Fibroblast of skin of left quadriceps (primary cell): ENCODE data around the gene KRTAP5-10.
"Not testable (repeated sequence)": the region's sequence is repeated elsewhere in the genome, so short reads cannot be mapped to it uniquely, and the experiment has no call there.

ENCODE experiments used
- DNase-seq, 2 experiments: peaks; one replicate each; pipeline ENCODE4 v3.0.0-alpha.2; 2013; ENCODE audit warnings: low read depth in 2 of 2

KRTAP5-10 gene

DNA sequence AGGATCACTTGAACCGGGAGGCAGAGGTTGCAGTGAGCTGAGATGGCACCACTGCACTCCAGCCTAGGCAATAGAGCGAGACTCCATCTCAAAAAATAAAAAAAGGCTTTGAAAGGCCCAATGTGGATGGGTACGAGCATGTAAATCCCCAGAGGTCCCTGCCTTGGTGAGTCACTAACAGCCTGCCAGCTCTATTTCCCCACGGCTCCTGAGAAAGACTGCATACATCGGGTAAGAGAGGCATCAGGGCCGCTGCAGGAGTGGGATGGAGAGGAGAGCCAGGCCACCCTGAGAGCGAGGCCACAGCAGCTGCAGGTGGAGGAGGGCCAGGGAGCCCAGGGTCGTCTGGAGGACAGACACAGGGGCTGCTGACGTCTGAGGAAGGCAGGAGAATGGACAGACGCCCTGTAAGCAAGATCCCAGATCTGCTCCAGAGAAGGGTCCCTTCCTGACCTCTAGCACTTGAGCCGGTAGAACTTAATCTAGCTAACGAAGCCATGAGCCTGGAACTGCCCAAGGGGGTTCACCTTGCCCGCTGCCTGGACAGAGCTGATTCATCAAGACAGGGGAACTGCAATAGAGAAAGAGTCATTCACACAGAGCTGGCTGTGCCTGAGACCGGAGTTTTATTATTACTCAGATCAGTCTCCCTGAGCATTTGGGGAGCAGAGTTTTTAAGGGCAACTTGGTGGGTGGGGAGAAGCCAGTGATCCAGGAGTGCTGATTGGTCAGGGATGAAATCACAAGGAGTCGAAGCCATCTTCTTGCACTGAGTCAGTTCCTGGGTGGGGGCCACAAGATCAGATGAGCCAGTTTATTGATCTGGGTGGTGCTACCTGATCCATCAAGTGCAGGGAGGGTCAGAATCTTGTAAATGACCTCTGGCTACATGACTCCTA is 22.2 kb upstream of the KRTAP5-10 start:
- DNase-seq, result no peak

DNA sequence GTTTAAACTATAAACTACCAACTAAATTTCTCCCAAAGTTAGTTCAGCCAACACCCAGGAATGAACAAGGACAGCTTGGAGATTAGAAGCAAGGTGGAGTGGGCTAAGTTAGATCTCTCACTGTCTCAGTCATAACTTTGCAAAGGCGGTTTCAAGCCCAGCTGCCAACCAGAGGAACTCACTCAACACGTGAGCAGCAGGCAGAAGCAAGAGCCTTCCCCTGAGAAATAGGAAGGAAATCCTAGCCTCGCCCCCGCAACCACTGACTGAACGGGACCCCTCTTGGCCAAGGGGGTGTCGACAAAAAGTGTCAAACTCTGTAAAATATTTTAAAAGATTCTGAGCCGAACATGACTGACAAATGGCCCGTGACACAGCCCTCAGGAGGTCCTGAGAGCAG is 21.5 kb upstream of the KRTAP5-10 start:
- no peak for DNase-seq

DNA sequence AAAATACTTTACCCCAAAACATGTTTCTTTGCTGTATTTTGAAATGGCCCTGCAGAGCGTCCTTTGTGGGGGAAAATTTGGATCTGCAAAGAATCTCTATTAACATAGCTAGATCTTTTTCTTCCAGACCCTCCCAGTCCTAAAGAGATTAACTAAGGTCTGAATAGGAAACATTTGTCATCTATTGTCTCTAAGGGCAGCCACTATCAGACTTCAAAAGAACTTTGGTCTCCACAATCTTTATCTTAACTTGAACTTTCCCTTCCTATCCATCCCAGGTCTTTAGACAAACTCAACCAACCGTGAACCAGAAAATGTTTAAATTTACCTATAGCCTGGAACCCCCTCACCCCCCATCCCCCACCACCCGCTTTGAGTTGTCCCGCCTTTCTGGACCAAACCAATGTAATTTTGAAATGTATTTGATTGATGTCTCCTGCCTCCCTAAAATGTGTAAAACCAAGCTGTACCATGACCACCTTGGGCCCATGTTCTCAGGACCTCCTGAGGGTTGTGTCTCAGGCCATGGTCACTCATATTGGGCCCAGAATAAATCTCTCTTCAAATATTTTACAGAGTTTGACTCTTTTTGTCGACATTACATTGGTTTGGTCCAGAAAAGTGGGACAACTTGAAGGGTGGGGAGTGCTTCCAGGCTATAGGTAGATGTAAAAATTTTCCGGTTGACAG is 20.7 kb upstream of the KRTAP5-10 start:
- DNase-seq, result no peak

DNA sequence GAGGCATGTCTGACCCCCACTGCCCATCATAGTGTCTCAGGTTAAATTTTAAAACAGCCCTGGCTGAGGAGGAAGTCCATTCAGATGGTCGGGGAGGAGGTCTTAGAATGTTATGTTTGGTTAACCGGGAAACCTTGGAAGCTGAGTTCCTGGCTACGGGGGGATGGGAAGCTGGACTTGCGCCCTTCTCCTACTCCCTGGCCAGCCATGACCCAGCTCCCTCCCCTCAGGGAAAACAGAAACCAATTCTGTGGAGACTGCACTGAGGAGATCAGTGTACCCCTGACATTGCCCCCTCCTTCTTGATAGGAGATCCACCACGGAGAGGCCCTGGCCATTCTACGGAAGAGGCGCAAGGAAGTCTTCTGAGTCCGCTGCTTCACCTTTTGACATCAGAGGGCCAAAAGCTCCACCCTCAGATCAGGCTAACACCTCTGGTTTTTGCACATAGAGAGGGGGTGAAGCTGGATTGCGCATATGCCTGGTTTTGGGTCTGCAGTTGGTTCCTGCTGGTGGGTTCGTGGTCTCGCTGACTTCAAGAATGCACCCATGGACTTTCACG is 19.9 kb upstream of the KRTAP5-10 start:
- no peak for DNase-seq

DNA sequence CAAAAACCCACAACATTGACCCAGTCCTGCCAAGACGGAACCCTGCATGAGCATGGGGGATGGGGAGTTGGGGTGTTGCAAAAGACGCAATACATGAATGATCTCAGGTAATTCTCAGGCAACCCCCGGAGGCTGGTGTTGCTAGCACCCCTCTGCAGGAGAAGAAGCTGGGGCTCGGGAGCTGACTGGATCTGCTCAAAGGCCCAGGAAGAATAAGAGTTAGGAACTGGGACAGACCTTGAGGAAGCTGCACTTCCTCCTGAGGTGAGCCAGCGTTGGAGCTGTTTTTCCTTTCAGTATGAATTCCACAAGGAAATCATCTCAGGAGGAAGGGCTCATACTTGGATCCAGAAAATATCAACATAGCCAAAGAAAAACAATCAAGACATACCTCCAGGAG is 17.2 kb upstream of the KRTAP5-10 start, which contains the start of gene KRTAP5-9:
Gene KRTAP5-9, plus strand, starts transcription at position 301 of the 400 bp plus-strand sequence. CDS start 238 bp downstream, outside the sequence.
- no peak for DNase-seq

DNA sequence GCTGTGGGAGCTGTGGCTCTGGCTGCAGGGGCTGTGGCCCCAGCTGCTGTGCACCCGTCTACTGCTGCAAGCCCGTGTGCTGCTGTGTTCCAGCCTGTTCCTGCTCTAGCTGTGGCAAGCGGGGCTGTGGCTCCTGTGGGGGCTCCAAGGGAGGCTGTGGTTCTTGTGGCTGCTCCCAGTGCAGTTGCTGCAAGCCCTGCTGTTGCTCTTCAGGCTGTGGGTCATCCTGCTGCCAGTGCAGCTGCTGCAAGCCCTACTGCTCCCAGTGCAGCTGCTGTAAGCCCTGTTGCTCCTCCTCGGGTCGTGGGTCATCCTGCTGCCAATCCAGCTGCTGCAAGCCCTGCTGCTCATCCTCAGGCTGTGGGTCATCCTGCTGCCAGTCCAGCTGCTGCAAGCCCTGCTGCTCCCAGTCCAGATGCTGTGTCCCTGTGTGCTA is 16.6 kb upstream of the KRTAP5-10 start:
- no peak for DNase-seq

DNA sequence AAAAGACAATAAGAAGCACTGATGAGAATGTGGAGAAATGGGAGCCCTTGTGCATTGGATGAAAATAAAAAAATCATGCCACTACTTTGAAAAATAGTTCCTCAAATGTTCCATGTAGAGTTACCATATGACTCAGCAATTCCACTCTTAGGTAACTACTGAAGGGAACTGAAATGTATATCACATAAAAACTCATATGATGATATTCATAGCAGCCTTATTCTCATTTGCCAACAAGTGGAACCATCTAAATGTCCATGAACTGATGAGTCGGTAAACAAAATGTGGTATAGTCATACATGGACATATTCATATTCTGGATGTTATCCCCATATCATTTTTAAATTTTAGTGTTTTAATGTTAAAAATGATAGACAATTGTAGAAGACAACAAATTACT is 13.7 kb upstream of the KRTAP5-10 start:
- no peak for DNase-seq

DNA sequence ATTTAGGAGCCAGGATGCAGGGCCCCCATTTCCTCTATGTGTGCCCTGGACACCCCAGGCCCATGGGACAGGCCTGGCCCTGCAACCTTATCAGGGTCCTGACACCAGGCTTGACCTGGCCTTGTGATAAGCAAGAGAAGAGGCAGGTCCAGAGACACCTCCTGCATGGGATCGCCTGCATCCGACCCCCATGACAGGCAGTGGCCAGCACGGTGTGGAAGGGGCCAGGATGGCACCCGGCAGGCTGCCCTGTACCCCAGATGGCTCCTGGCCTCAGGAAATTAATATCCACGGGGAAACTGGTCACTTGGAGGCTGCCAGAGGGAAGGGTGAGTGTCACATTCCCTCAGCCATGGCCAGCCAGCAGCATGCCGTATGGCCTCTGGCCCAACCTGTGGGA is 10.4 kb upstream of the KRTAP5-10 start:
- no peak for DNase-seq

DNA sequence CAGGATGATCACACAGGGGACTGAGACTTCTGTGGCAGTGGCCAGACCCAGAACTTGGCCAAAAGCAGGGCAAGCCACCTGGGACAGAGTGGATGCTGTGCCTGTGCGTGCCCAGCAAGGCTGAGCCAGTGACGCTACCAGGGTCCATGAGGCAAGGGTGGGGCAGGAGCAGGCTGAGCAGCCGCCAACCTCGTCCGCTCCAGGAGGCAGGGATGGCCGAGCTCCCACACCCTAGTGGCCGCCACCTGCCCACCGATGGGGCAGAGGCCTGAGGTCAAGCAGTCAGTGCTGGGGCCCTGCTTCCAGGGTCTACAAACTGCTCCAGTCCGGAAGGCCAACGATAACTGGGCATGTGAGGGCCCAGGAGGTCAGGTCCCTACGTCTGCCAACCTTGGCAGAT is 9.9 kb upstream of the KRTAP5-10 start:
- DNase-seq, result no peak

DNA sequence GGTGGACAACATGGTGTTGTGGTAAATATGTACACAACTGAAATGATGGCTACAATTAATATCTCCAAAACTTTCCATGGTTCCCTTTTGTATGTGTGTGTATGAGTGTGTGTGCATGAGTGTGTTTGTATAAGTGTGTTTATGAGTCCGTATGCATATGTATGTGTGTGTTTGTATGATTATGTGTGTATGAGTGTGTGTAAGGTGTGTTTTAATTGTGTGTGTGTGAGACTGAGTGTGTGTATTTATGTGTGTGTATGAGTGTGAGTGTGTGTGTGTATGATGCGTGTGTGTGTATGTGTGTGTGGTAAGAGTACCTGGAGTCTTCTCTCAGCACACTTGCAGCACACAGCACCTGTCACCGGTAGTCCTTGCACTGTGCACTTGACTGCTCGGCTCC is 9.3 kb upstream of the KRTAP5-10 start:
- no peak for DNase-seq

DNA sequence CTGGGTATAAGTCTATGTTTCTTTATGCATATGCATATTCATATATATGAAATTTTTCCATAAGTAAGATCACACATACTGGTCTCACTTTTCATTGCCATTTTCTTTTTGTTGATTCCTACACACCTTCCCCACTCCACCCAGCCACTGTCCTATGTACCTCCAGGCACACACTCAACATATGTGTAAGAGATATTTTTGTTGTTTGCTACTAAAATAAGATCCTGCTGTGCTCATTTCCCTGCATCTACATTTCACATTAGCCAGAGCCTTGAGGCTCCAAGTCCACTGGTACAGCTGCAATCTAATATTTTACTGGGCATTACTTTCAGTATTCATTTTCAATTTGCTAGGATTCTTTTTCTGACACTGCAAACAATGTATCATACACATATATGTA is 8.1 kb upstream of the KRTAP5-10 start:
- no peak for DNase-seq

DNA sequence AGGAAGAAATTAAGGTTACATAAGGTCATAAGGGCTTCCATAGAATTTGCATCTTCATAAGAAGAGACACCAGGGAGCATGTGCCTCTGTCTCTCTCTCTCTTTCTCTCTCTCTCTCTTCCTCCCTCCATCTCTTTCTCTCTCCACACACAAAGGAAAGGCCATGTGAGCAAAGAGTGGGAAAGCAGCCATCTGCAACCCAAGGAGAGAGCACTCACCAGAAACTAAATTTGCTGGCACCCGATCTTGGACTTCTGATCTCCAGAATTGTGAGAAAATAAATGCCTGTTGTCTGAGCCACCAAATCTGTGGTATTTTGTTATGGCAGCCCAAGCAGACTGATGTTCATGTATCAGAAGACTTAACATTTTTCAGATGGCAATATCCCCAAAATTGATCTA is 6.4 kb upstream of the KRTAP5-10 start:
- no peak for DNase-seq

DNA sequence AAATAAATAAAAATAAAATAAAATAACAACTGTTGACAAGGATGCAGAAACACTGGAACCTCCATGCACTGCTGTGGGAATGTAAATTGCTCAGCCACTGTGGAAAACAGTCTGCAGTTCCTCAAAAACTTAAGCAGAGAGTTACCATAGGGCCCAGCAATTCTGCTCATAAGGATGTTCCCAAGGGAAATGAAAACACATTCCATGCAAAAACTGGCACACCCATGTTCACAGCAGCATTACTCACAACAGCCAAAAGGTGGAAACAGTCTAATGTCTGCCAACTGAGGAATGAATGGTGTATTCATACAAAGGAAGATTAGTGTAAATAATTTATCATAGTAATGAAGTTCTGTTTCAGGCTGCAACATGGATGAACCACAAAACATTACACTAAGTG is 3.2 kb upstream of the KRTAP5-10 start:
- DNase-seq, result no peak

DNA sequence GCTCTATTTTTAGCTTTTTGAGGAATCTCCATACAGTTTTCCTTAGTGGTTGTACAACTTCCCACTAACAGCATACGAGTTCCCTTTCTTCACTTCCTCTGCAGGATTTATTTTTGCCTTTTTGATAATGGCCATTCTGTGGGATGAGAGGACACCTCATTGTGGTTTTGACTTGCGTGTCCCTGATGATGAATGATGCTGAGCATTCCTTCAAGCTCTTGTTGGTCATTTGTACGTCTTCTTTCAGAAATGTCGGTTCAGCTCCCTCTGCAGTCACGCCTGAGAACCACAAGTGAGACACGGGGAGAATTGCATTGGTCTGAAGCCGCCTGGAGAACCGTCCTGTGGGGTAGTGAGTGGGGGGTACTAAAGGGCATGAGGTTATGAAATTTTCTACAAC is 2.0 kb upstream of the KRTAP5-10 start:
- peak in 1 of 2 experiments; percentile 5 for DNase-seq

DNA sequence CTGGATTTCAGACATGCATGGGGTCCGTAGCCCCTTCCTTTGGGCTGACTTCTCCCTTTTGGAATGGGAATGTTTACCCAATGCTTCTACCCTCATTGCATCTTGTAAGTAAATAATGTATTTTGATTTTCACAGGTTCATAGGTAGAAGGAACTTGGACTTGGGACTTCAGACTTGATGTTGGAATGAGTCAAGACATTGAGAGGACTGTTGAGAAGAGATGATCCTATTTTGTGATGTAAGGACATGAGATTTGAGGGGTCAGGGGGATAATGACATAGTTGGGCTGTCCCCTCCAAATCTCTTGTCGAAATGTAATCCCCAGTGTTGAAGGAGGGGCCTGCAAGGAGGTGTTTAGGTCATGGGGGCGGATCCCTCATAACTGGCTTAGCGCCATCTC is 933 bp upstream of the KRTAP5-10 start:
- no peak for DNase-seq

DNA sequence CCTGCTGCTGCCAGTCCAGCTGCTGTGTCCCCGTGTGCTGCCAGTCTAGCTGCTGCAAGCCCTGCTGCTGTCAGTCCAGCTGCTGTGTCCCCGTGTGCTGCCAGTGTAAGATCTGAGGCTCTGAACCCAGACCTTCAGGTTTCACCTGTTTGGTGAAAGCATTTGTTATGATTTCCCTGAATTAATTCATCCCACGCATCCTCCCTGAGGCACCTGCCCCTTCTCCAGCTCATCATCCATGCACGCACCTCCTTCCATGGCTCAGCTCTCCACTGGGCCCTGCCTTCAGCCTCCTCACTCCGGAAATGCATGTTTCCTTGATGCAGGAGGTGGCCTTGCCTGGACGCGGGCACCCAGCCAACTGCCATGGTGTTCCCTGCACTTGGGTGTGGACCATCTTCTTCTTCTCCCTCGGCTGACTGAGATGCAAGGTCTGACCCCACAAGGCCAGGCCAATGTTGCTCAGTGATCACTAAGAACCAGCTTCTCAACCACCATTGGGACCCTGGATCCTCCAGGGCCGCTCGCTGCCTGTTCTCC is 788 bp downstream of the KRTAP5-10 start:
- no peak for DNase-seq

DNA sequence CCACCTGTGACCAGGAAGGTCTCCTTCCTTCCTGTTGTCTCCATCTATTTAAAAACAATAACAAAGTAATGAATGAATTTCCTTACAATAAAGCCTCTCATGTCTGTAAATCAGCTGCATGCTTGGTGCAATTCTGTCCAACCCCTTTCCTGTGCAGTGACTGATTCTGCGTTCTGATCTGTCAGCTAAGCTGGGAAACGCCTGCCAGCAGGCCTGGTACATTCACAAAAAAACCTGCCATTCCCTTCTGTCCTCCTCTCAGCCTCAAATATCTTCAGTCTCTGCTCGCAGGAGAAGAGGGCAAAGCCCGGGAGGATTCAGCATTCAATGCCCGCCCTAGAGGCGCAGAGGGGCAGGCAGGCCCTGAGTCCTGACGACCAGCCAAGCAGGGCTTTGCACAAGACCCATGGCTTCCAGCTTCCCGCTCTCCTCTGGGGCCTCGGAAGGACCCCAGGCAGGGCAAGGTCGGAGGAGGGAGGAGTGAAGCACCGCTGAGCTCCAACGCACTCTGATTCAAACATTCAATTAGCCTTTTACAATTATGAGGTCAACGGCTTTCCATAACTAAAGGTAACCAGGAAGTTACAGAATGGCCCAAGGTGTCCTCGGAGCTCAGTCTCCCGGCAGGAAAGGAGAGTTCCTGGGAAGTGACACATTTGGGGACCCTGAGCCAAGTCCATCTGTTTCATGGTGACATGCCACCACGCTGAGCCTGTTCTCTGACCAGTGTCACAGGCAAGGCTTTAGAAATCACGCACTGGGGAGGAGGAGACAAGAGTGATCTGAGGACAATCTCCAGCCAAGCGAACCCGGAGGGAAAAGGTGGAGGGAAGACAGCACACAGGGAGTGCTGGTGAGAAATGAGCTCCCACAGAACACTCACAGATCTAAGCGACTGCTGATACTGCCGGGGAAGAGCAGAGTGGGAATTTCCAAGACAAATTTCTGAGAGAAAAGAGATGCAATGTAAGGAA is 1.6 kb downstream of the KRTAP5-10 start:
- not testable (repeated sequence) for DNase-seq

DNA sequence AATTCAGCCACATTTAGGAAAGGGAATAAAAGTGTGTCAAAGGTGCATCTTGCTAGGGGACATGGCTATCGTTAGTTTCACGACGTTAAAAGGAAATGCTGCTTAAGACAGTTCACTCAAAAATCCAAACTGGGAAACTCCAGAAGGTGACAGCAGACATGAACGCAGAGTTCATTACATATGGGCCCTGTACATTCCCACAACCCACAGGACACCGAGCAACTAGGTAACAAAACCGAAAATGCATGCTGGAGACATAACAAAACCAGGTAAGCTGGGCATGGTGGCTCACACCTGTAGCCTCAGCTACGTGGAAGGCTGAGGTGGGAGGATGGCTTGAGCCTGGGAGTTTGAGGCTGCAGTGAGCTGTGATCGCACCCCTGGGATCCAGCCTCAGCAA is 2.3 kb downstream of the KRTAP5-10 start:
- not testable (repeated sequence) for DNase-seq

DNA sequence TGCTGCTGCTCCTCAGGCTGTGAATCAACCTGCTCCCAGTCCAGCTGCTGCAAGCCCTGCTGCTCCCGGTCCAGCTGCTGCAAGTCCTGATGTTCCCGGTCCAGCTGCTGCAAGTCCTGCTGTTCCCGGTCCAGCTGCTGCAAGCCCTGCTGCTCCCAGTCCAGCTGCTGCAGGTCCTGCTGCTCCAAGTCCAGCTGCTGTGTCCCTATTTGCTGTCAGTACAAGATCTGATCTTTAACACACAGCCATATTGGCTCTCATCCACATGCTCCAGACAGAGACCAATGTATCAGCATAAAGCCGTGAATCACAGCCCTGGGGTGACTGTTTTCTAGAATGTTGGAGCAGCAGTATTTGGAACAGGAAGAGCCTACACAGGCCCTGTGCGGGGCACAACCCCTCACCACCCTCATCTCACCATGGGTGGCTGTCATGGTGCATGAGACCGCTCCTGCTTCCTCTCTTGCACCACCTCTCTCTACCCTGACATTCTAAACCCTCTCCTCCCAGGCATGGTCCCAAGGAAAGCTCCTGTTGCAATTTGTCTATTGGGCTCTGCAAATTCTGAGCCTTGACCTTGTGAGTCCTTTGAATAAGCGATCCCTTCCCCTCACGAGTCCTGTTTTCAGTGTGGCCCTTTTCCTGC is 3.5 kb downstream of the KRTAP5-10 start:
- DNase-seq, result no peak

DNA sequence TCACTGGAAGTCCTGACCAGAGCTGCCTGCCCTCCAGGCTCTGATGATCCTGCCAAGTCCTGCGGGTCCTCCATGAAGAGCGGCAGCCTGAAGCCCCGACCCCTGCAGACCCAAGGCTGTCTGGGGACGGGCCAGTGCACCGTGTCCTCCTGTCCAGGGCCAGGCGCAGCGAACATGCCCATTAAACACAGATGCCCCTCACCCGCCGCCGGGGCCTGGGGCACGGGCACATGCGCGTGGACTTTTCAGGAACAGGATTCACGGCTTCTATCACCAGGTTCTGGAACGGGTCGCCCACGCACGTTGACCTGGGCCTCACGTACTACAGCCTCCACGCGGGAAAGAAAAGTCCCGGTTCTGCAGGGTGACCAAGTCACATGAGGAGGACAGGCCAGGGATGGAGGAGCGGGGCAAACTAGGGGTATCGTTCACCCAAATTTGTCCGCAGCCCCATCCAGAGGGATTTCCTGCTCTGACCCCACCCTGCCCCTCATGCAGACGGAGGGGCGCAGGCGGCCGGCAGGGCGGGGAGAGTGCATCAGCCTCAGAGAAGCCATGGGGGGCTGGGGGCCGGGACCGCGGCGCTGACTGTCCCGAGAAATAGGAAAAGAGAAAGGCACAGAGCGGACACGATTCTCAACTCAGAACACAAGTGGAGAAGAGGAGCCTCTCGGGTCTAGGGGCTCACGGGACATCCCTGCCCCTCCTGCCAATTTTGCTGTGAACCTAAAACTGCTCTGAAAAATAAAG is 5.9 kb downstream of the KRTAP5-10 start:
- not testable (repeated sequence) for DNase-seq
